Gastroesophageal sphincter (tissue), 4 donors: ENCODE measurements around the gene AMZ1. TPM values are rescaled to one million over a fixed set of nuclear protein-coding genes. Genes with fewer than 3 reads are reported as not detected.

Source experiments
- ATAC-seq: fragments of 150-250 bp; one replicate; pipeline ENCODE4 v1.9.1; 2016; ENCODE audit warnings: mild to moderate bottlenecking, moderate library complexity
- H3K27ac ChIP-seq, 4 donors: fragments of 200-600 bp; sonication (generic) in 3 of 4; 1 replicate in 3 of 4; 2 replicates in 1 of 4; pipeline ENCODE4 v1.5.1; 2016 to 2019
- H3K27me3 ChIP-seq: fragments of 200-600 bp; sonication (generic); one replicate; pipeline ENCODE4 v1.5.1; 2019
- H3K36me3 ChIP-seq, 2 donors: fragments of 200-600 bp; sonication (generic); one replicate each; pipeline ENCODE4 v1.5.1; 2019; ENCODE audit warnings: control low read depth in 1 of 2
- H3K4me1 ChIP-seq, 3 donors: fragments of 200-600 bp; sonication (generic); 1 replicate in 2 of 3; 2 replicates in 1 of 3; pipeline ENCODE4 v1.5.1; 2016 to 2019; ENCODE audit warnings: control low read depth in 2 of 3
- H3K4me3 ChIP-seq, 2 donors: fragments of 200-600 bp; sonication (generic); one replicate each; pipeline ENCODE4 v1.5.1; 2019; ENCODE audit warnings: mild to moderate bottlenecking in 1 of 2, moderate library complexity in 1 of 2
- H3K9me3 ChIP-seq, 3 donors: fragments of 200-600 bp; sonication (generic); one replicate each; pipeline ENCODE4 v1.5.1; 2017 to 2019; ENCODE audit warnings: control low read depth in 2 of 3
- EP300 ChIP-seq: sonication (generic); formaldehyde crosslinking; IDR thresholded peaks from one replicate; pipeline ENCODE4 v1.6.1; 2017; ENCODE audit warnings: antibody characterized with exemption, mild to moderate bottlenecking
- POLR2A ChIP-seq, 2 donors: fragments of 450-650 bp; IDR thresholded peaks; one replicate each; pipeline ENCODE4 v1.6.1; 2017; ENCODE audit warnings: antibody characterized with exemption in 2 of 2, mild to moderate bottlenecking in 2 of 2, moderate library complexity in 1 of 2
- POLR2AphosphoS5 ChIP-seq: sonication (generic); formaldehyde crosslinking; IDR thresholded peaks from one replicate; pipeline ENCODE4 v1.6.1; 2017; ENCODE audit warnings: antibody characterized with exemption
- WGBS, 2 donors: methylation state at CpG; one replicate each; pipeline ENCODE4 v1.1.5; 2018; ENCODE audit warnings: low coverage in 1 of 2; 5-methylcytosine and 5-hydroxymethylcytosine counted together
- total RNA-seq, 4 donors: library from RNA; depleted of rRNA; stranded (reverse); fragments of >200 nt; gene quantifications; one replicate each; pipeline ENCODE4 v1.1.0, GENCODE V29; 2016
- TF ChIP-seq, protein P1 (sequence below), 4 experiments: fragments of 200-600 bp in 2 of 4; fragments of 450-650 bp in 2 of 4; sonication (generic) in 1 of 4; IDR thresholded peaks; one replicate each; pipeline ENCODE4 v1.5.1; 2017 to 2019; ENCODE audit warnings: antibody characterized with exemption in 4 of 4, mild to moderate bottlenecking in 2 of 4, moderate library complexity in 2 of 4

The AMZ1 gene
- total RNA-seq, 4 donors from 2014 or later, result 0.12 to 0.62 (median 0.32) TPM

DNA sequence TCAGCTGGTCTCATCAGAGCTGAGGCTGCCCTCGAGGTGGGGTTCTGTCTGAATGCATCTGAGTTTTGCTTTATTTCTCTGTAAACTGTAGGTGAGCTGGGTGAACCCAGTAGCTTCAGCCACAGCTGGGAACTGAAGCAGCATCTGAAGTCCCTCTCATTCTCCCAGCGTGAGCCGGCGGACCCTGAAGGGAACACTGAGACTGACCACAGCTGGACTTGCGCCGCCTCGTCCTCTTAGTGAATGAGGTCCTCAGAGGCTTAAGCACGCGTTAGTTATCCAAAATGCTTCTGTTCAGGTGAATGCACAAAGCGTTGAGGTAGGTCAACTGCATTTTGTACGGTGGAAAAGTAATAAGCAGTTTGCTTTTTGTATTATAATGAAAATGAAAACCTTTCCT lies 76.6 kb downstream of the AMZ1 start:
- peak overlapping the region in 2 of 4 donors; percentile 79 to 90 for H3K27ac ChIP-seq
- WGBS, 2 donors, result 93 to 100% methylated on average over 4 to 10 of the region's 11 CpGs

More for the DNA sequence above, 76.6 kb downstream of the AMZ1 start:
- ATAC-seq, result no peak
- Histone ChIP-seq H3K27me3 (no peaks in the 10 kb centered on the region), H3K36me3 (no peaks in the 10 kb centered on the region), H3K4me3 (no peak overlapping the region), H3K4me1 (peaks cover 0 to 45% (median 19%) of the 10 kb centered on the region in 3 donors), H3K9me3 (no peaks in the 10 kb centered on the region)
- TF ChIP-seq POLR2AphosphoS5, result no peak
- TF ChIP-seq, protein P1, sequence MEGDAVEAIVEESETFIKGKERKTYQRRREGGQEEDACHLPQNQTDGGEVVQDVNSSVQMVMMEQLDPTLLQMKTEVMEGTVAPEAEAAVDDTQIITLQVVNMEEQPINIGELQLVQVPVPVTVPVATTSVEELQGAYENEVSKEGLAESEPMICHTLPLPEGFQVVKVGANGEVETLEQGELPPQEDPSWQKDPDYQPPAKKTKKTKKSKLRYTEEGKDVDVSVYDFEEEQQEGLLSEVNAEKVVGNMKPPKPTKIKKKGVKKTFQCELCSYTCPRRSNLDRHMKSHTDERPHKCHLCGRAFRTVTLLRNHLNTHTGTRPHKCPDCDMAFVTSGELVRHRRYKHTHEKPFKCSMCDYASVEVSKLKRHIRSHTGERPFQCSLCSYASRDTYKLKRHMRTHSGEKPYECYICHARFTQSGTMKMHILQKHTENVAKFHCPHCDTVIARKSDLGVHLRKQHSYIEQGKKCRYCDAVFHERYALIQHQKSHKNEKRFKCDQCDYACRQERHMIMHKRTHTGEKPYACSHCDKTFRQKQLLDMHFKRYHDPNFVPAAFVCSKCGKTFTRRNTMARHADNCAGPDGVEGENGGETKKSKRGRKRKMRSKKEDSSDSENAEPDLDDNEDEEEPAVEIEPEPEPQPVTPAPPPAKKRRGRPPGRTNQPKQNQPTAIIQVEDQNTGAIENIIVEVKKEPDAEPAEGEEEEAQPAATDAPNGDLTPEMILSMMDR (IDR thresholded peaks at IDR 0.05), result no peak
- TF ChIP-seq EP300, result no peak
- no peak for TF ChIP-seq POLR2A (IDR thresholded peaks at IDR 0.05)

Other genes with a start within 250 kb of the AMZ1 start
- not detected for gene GRIFIN, start 211.8 kb upstream of the AMZ1 start, total RNA-seq
- 1 to 10 TPM; 4.4 to 9.8 (median 8.4) TPM for gene LFNG, start 168.4 kb upstream of the AMZ1 start, total RNA-seq
- gene BRAT1, start 132.7 kb upstream of the AMZ1 start, total RNA-seq, result 10 to 100 TPM; 19.9 to 36.0 (median 32.4) TPM
- gene IQCE, start 129.2 kb upstream of the AMZ1 start, total RNA-seq, result 10 to 100 TPM in 3 of 4 donors, 1 to 10 TPM in 1; 9.7 to 23.5 (median 15.6) TPM
- 10 to 100 TPM; 11.2 to 29.8 (median 16.9) TPM for gene TTYH3, start 56.2 kb upstream of the AMZ1 start, total RNA-seq
- gene GNA12, start 156.1 kb downstream of the AMZ1 start, total RNA-seq, result 10 to 100 TPM; 22.5 to 63.2 (median 35.1) TPM